Muscle layer of colon (tissue), 2 donors: Measurements from ENCODE around the gene CLCA1.
A peak's percentile ranks its signal among the peaks of the same experiment; 100 is the strongest.

ENCODE experiments used
- H3K27ac ChIP-seq: one replicate; pipeline ENCODE4 v1.7.0; 2013; ENCODE audit warnings: low read depth, mild to moderate bottlenecking, low read length, moderate library complexity
- H3K27me3 ChIP-seq, 2 donors: one replicate each; pipeline ENCODE4 v1.7.0; 2013; ENCODE audit warnings: low read length in 2 of 2, mild to moderate bottlenecking in 2 of 2; ENCODE audit not compliant: insufficient read depth in 2 of 2, control insufficient read depth in 1 of 2
- H3K36me3 ChIP-seq: one replicate; pipeline ENCODE4 v1.7.0; 2013; ENCODE audit warnings: mild to moderate bottlenecking, low read length; ENCODE audit not compliant: insufficient read depth
- H3K4me1 ChIP-seq: one replicate; pipeline ENCODE4 v1.7.0; 2013; ENCODE audit warnings: mild to moderate bottlenecking, low read length; ENCODE audit not compliant: insufficient read depth
- H3K4me3 ChIP-seq, 2 donors: one replicate each; pipeline ENCODE4 v1.7.0; 2013; ENCODE audit warnings: low read length in 2 of 2, low read depth in 1 of 2, mild to moderate bottlenecking in 1 of 2, moderate library complexity in 1 of 2
- H3K9ac ChIP-seq: one replicate; pipeline ENCODE4 v1.7.0; 2013; ENCODE audit warnings: low read length
- H3K9me3 ChIP-seq: one replicate; pipeline ENCODE4 v1.7.0; 2013; ENCODE audit warnings: mild to moderate bottlenecking, low read length
- donor health status: abdominal sarcoma.
- donor health status: Adenocarcinoma of cecum.

The CLCA1 gene, protein sequence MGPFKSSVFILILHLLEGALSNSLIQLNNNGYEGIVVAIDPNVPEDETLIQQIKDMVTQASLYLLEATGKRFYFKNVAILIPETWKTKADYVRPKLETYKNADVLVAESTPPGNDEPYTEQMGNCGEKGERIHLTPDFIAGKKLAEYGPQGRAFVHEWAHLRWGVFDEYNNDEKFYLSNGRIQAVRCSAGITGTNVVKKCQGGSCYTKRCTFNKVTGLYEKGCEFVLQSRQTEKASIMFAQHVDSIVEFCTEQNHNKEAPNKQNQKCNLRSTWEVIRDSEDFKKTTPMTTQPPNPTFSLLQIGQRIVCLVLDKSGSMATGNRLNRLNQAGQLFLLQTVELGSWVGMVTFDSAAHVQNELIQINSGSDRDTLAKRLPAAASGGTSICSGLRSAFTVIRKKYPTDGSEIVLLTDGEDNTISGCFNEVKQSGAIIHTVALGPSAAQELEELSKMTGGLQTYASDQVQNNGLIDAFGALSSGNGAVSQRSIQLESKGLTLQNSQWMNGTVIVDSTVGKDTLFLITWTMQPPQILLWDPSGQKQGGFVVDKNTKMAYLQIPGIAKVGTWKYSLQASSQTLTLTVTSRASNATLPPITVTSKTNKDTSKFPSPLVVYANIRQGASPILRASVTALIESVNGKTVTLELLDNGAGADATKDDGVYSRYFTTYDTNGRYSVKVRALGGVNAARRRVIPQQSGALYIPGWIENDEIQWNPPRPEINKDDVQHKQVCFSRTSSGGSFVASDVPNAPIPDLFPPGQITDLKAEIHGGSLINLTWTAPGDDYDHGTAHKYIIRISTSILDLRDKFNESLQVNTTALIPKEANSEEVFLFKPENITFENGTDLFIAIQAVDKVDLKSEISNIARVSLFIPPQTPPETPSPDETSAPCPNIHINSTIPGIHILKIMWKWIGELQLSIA

DNA sequence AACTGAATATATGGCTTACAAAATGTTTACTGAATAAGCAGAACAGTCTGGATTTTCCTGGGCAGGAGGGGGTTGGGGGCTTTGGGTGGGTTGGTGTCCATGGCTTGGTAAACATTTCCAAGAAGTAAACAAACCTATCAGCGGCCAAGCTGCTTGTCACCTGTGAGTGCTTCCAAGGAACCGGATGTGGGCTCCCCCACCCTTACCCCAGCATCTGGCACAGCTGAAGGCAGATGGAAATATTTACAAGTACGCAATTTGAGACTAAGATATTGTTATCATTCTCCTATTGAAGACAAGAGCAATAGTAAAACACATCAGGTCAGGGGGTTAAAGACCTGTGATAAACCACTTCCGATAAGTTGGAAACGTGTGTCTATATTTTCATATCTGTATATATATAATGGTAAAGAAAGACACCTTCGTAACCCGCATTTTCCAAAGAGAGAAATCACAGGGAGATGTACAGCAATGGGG, at the start of gene CLCA1:
CLCA1 (plus strand) TSS at position 427 of the 477 bp plus-strand sequence; CDS start at position 472, 45 bp downstream.
- H3K27ac ChIP-seq, result no peak within 1 kb of the TSS
- no peaks in the 10 kb centered on the region for H3K4me1 ChIP-seq
- H3K9ac ChIP-seq, result no peak within 1 kb of the TSS

DNA sequence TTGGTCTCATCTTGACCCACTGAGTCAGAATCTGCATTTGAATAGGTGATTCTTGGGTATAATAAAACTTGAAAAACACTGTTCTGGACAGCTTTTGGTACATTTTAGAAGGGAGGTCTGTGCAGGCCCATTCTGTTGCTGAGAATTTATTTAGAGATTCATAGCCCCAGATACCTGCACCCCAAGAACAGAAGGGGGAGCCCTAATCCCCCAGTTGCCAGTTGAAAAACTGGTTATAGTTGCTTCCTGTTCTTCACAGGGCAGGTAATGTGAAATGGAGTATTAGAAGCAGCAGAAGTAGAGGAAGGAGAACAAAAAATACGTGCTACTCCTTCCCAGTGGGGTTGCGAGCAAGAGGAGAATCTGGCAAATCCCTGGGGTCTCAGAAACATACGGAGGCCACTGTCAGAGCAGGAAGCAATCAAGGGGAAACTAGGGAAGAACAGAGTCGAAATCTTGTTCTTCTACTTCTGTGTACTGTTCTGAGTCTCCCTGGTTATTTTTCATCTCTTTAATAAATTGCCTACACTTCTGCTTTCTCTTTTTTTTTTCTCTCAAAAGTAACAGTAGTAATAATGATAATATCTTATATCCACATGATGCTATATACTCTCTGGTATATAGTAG, 49.3 kb upstream of the CLCA1 start:
- Histone ChIP-seq H3K9ac (no peak overlapping the region), H3K4me1 (no peaks in the 10 kb centered on the region), H3K4me3 (no peak overlapping the region), H3K36me3 (no peaks in the 10 kb centered on the region), H3K27ac (no peak overlapping the region), H3K9me3 (no peaks in the 10 kb centered on the region), H3K27me3 (no peaks in the 10 kb centered on the region)

More for the DNA sequence above, at the start of gene CLCA1:
- Histone ChIP-seq H3K36me3 (no peaks in the 10 kb centered on the region), H3K9me3 (no peaks in the 10 kb centered on the region), H3K4me3 (no peak within 1 kb of the TSS), H3K27me3 (no peaks in the 10 kb centered on the region)

DNA sequence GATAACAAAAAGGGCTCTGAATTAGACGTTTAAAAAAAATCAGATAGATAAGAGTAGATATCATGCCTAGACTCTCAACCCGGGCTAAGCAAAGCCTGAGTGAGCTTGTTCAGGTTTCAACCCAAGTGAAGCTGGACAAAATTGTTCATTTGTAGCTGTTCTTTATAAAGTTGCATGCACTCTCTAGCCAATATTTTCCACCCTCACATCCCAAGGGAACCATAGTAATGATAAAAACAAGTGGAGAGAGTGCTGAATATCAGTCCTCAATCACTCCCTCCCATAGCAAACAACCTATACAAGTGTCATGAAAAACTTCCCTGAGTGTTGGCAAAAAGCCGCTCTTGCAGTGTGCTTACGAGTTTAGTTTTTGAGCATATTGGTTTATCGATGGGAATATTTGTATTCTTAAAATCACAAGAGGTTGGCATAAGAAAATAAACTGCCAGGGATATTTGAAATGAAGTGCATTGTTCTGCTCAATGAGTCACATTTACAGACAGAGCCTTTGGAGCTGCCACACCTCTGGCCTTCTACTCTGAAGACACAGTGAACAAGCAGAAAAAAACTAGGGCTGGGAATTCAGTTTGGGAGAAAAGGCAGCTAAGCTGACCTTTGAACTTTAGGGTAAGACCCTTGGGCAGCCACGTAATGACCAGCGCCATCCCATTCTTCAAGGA, 47.0 kb upstream of the CLCA1 start:
- no peak overlapping the region for H3K9ac ChIP-seq
- no peak overlapping the region for H3K4me3 ChIP-seq
- no peak overlapping the region for H3K27ac ChIP-seq

GRCh38 chr1:86423473-86423872, 45.3 kb upstream of the CLCA1 start:
- H3K4me3 ChIP-seq, result no peak overlapping the region
- no peaks in the 10 kb centered on the region for H3K4me1 ChIP-seq
- H3K36me3 ChIP-seq, result no peaks in the 10 kb centered on the region
- no peaks in the 10 kb centered on the region for H3K27me3 ChIP-seq
- H3K9me3 ChIP-seq, result no peaks in the 10 kb centered on the region
- H3K27ac ChIP-seq, result no peak overlapping the region
- no peak overlapping the region for H3K9ac ChIP-seq

More for the DNA sequence above, 47.0 kb upstream of the CLCA1 start:
- Histone ChIP-seq H3K9me3 (no peaks in the 10 kb centered on the region), H3K4me1 (no peaks in the 10 kb centered on the region), H3K27me3 (no peaks in the 10 kb centered on the region), H3K36me3 (no peaks in the 10 kb centered on the region)

- Histone ChIP-seq H3K9ac (no peak within 1 kb of the TSS), H3K4me1 (no peaks in the 10 kb centered on the region), H3K36me3 (no peaks in the 10 kb centered on the region), H3K4me3 (no peak within 1 kb of the TSS), H3K27me3 (no peaks in the 10 kb centered on the region), H3K27ac (no peak within 1 kb of the TSS), H3K9me3 (no peaks in the 10 kb centered on the region)
These were observed 44.9 kb upstream of the CLCA1 start, which contains the start of gene CLCA2 for GRCh38 chr1:86423873-86424272. TSS of gene CLCA2 (plus strand) at chr1:86424171. CDS start at chr1:86424248, 77 bp downstream.

DNA sequence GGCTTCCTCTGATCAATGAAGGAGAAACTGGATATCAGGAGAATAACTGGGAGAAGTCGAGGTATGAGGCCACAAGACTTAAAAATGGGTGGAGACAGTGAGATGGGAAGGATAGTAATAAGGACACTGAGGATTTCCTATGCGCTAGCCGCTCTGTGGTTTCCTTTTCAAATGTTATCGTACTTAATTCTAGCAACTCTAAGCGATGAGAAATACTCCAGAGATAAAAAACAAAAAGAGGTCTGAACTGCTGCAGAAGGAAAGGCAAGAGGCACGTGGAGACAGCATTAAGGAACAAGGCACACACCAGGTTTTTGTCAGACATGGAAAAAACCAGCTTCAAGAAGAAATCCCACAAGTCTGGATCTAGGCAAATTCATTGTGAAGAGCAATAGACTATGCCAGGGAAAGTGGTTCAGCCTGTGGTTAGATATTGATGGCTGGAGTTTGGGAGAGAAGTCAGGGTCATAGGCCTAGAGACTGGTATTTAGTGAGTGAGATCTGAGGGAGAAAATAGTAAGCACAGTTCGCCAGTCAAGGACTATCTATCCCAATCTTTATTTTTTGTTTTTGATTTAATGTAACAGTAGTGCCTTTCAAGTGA, 39.5 kb upstream of the CLCA1 start:
- peaks cover 5% of the 10 kb centered on the region for H3K4me1 ChIP-seq
- no peaks in the 10 kb centered on the region for H3K36me3 ChIP-seq
- no peak overlapping the region for H3K9ac ChIP-seq
- no peak overlapping the region for H3K4me3 ChIP-seq
- no peaks in the 10 kb centered on the region for H3K9me3 ChIP-seq
- no peak overlapping the region for H3K27ac ChIP-seq
- no peaks in the 10 kb centered on the region for H3K27me3 ChIP-seq

DNA sequence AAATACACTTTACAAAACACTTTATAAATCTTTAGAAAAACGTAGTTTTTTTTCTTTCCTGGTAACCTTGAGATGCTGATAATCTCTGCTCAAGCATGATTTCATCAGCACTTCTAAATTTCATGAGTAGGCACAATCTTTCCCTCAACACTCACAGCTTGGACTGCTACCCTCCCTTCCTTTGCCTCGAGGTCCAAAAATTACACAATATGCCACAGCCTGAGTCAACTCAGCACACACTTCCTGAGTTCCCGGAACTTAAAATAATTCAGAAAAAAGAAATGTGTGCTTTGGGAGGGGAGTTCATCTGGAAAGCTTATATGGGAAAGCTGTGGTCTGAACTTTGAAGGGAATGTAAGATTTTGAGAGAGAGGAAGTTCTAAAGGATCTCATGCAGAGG, 38.9 kb upstream of the CLCA1 start:
- H3K4me1 ChIP-seq, result peaks cover 5% of the 10 kb centered on the region
- H3K27me3 ChIP-seq, result no peaks in the 10 kb centered on the region
- no peaks in the 10 kb centered on the region for H3K36me3 ChIP-seq
- H3K27ac ChIP-seq, result no peak overlapping the region
- H3K9ac ChIP-seq, result no peak overlapping the region
- H3K9me3 ChIP-seq, result no peaks in the 10 kb centered on the region
- H3K4me3 ChIP-seq, result no peak overlapping the region

- Histone ChIP-seq H3K4me1 (peaks cover 5% of the 10 kb centered on the region), H3K36me3 (no peaks in the 10 kb centered on the region), H3K27ac (peak overlapping the region; percentile 3), H3K4me3 (no peak overlapping the region), H3K27me3 (no peaks in the 10 kb centered on the region), H3K9ac (no peak overlapping the region), H3K9me3 (no peaks in the 10 kb centered on the region)
These were observed 38.4 kb upstream of the CLCA1 start for GRCh38 chr1:86430376-86430775.

- H3K27ac ChIP-seq, result no peak overlapping the region
- no peaks in the 10 kb centered on the region for H3K36me3 ChIP-seq
- H3K9ac ChIP-seq, result no peak overlapping the region
- no peaks in the 10 kb centered on the region for H3K9me3 ChIP-seq
- no peaks in the 10 kb centered on the region for H3K27me3 ChIP-seq
- H3K4me1 ChIP-seq, result peaks cover 5% of the 10 kb centered on the region
- H3K4me3 ChIP-seq, result no peak overlapping the region
These were observed 34.7 kb upstream of the CLCA1 start for GRCh38 chr1:86434059-86434458.

GRCh38 chr1:86435327-86435726, 33.4 kb upstream of the CLCA1 start:
- Histone ChIP-seq H3K9me3 (no peaks in the 10 kb centered on the region), H3K4me3 (no peak overlapping the region), H3K4me1 (peaks cover 2% of the 10 kb centered on the region), H3K9ac (no peak overlapping the region), H3K36me3 (no peaks in the 10 kb centered on the region), H3K27me3 (no peaks in the 10 kb centered on the region), H3K27ac (no peak overlapping the region)
